Measurements from ENCODE around the gene MNS1.
"Not testable (repeated sequence)": the region's sequence is repeated elsewhere in the genome, so short reads cannot be mapped to it uniquely, and the experiment has no call there.

Gene MNS1

GRCh38 chr15:56425976-56426375 is 39.0 kb downstream of the MNS1 start:
- no peaks in the 10 kb centered on the region for H3K9me3 ChIP-seq
- H3K4me1 ChIP-seq (ENCODE audit: control insufficient read depth in 1 of 2, insufficient read depth in 1 of 2, low read depth in 1 of 2, low read length in 1 of 2): no peaks in the 10 kb centered on the region
- no peaks in the 10 kb centered on the region for H3K27me3 ChIP-seq
- no peak overlapping the region for H3K4me3 ChIP-seq (ENCODE audit: low read depth in 1 of 2, low read length in 1 of 2)
- H3K36me3 ChIP-seq: no peaks in the 10 kb centered on the region
- no peak overlapping the region for H3K27ac ChIP-seq
- no peak for TF ChIP-seq CTCF (IDR thresholded peaks at IDR 0.05)

DNA sequence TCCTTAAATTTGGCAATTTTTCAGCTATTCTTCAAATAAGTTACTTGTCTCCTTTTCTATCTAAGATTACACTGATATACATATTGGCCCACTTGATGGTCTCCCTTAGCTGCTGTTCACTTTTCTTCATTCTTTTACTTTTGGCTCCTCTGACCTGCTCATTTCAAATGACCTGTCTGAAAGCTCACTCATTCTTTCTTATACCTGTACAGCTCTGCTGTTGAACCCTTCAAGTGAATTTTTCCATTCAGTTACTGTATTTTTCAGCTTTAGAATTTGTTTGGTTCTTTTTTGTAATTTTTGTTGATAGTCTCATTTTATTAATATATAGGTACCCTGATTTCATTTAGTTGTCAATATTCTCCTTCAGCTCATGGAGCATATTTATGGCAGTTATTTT is 39.7 kb downstream of the MNS1 start:
- H3K4me3 ChIP-seq (ENCODE audit: low read depth in 1 of 2, low read length in 1 of 2): no peak overlapping the region
- H3K27ac ChIP-seq: no peak overlapping the region
- TF ChIP-seq CTCF (IDR thresholded peaks at IDR 0.05): no peak
- H3K36me3 ChIP-seq: no peaks in the 10 kb centered on the region
- H3K27me3 ChIP-seq: no peaks in the 10 kb centered on the region
- no peaks in the 10 kb centered on the region for H3K4me1 ChIP-seq (ENCODE audit: control insufficient read depth in 1 of 2, insufficient read depth in 1 of 2, low read depth in 1 of 2, low read length in 1 of 2)
- H3K9me3 ChIP-seq: no peaks in the 10 kb centered on the region

DNA sequence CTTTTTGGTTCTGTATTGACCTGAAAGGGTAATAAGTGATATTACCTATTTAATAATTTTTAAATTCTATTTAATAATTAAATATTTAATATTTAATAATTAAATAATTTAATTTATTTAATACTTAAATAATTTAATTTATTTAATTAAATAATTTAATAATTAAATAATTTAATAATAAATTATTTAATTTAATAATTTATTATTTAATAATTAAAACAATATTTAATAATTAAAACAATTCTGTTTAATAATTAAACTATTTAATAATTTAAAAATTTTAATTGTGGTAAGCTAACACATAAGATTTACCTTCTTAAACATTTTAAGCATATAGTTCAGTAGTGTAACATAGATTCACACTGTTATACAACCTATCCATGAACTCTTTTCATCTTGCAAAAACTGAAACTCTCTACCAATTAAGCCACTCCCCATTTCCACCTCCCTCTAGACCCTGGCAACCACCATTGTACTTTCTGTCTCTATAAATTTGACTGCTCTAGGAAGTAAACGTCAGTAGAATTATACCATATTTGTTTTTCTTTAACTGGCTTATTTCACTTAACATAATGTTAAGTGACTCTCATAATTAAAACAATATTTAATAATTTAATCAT is 51.7 kb downstream of the MNS1 start:
- H3K4me3 ChIP-seq (ENCODE audit: low read depth in 1 of 2, low read length in 1 of 2); H3K9me3 ChIP-seq; H3K36me3 ChIP-seq; H3K27ac ChIP-seq; H3K27me3 ChIP-seq; H3K4me1 ChIP-seq (ENCODE audit: control insufficient read depth in 1 of 2, insufficient read depth in 1 of 2, low read depth in 1 of 2, low read length in 1 of 2): not testable (repeated sequence)

- Histone ChIP-seq H3K9me3 (no peaks in the 10 kb centered on the region), H3K4me1 (ENCODE audit: control insufficient read depth in 1 of 2, insufficient read depth in 1 of 2, low read depth in 1 of 2, low read length in 1 of 2) (no peaks in the 10 kb centered on the region), H3K27me3 (no peaks in the 10 kb centered on the region), H3K36me3 (no peaks in the 10 kb centered on the region), H3K27ac (no peak overlapping the region), H3K4me3 (ENCODE audit: low read depth in 1 of 2, low read length in 1 of 2) (no peak overlapping the region)
- TF ChIP-seq CTCF (IDR thresholded peaks at IDR 0.05): no peak
Measured at GRCh38 chr15:56411122-56411749, 53.7 kb downstream of the MNS1 start.

DNA sequence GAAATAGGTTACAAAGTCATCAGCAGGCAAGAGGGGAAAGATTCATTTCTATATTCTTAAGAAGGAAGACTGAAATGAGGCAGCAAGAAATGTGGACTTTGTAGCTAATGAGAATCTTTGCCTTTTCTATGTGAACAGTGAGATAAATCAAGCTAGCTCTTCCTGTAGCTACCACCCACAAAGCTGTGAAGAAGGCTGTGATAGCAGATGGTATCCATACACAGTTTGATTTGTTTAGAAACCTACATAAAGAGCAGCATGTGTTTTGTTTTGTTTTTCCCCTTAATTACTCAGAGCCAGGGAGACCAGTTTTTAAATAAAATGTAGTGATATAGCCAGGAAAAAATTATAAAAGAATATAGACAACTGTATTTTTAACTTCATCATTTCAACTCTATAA is 54.2 kb downstream of the MNS1 start:
- H3K4me3 ChIP-seq (ENCODE audit: low read depth in 1 of 2, low read length in 1 of 2): no peak overlapping the region
- no peak overlapping the region for H3K27ac ChIP-seq
- H3K4me1 ChIP-seq (ENCODE audit: control insufficient read depth in 1 of 2, insufficient read depth in 1 of 2, low read depth in 1 of 2, low read length in 1 of 2): no peaks in the 10 kb centered on the region
- no peak for TF ChIP-seq CTCF (IDR thresholded peaks at IDR 0.05)
- no peaks in the 10 kb centered on the region for H3K9me3 ChIP-seq
- H3K36me3 ChIP-seq: no peaks in the 10 kb centered on the region
- H3K27me3 ChIP-seq: no peaks in the 10 kb centered on the region

- not testable (repeated sequence) for H3K27me3 ChIP-seq; H3K36me3 ChIP-seq; H3K27ac ChIP-seq; H3K4me3 ChIP-seq (ENCODE audit: low read depth in 1 of 2, low read length in 1 of 2); H3K9me3 ChIP-seq; H3K4me1 ChIP-seq (ENCODE audit: control insufficient read depth in 1 of 2, insufficient read depth in 1 of 2, low read depth in 1 of 2, low read length in 1 of 2)
Measured at GRCh38 chr15:56399209-56399608, 65.7 kb downstream of the MNS1 start.

DNA sequence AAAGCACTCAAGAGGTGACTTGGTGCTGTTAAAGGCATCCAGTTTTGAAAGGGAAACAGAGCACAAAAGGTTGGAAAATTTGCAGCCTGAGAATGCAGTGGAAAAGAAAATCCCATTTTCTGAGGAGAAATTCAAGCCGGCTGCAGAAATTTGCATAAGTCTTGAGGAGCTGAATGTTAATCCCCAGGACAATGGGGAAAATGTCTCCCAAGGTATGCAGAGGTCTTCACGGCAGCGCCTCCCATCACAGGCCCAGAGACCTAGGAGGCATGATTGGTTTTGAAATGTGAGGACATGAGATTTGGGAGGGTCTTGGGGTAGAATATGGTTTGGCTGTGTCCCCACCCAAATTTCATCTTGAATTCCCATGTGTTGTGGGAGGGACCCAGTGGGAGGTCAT is 67.6 kb downstream of the MNS1 start:
- not testable (repeated sequence) for H3K4me3 ChIP-seq (ENCODE audit: low read depth in 1 of 2, low read length in 1 of 2); H3K27ac ChIP-seq; H3K27me3 ChIP-seq; H3K36me3 ChIP-seq; H3K4me1 ChIP-seq (ENCODE audit: control insufficient read depth in 1 of 2, insufficient read depth in 1 of 2, low read depth in 1 of 2, low read length in 1 of 2); H3K9me3 ChIP-seq
